Activated T-cell treated with anti-CD3 and anti-CD28 coated beads, Interleukin-2, amount 50 U/mL, for 1 hour (primary cell): Measurements from ENCODE around the gene STAB2.
"Not testable (repeated sequence)": the region's sequence is repeated elsewhere in the genome, so short reads cannot be mapped to it uniquely, and the experiment has no call there.

Source experiments
- DNase-seq: peaks from one replicate; pipeline ENCODE4 v3.0.0-alpha.2; 2020

Gene STAB2

DNA sequence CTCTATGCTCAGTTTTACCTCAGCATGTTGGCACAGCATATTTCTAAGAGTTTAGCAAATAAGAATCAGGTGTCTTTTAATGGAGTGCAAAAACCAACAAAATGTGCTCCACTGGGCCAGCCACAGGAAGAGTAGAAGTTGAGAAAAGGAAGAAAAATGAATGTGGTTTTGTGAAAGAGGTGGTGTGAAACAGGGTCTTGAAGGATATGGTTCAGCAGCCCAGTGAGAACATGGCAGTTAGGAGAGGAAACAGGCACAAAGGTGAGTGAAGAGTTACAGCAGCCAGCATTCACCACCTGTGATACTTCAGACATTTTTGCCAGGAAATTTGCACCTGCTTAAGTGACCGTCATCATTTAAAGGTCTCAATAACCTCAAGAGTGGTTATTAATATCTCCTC, 2.4 kb downstream of the STAB2 start:
- DNase-seq: no peak

DNA sequence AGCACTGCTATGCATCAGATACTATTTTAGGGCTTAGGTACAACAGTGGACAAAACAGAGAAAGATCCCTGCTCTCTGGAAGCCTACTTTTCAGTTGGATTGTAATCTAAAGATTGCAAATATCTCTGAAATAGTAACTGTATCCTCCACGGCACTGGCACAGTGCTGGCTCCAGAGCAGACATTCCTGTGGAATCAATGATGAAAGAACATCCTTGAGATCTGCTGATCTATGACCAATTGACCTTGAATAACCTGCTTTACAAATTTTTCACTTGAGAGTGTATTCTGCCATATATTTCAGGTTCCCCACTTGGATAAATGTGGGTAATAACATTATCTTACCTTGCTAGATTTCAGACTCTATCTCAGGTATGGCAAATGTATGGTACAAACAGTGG, 3.2 kb downstream of the STAB2 start:
- no peak for DNase-seq

DNA sequence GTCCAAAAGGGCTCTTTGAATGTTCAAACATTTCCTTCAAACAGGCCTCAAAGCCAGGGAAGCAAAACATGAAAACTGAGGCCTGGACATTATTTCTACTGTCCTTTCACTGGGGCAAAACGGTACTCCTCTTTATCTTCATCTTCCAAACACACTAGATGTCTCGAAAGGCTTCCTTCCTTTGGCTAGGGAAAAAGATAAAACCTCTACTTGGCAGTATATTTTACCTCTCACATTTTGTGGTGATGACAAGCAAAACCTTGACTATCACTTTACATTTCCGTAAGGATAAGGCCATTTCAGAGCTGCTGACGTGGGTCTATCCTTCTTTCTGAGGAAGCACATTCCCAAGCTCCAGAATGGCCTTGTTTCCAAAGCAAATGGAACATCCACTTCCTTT, 9.9 kb downstream of the STAB2 start:
- DNase-seq: no peak

DNA sequence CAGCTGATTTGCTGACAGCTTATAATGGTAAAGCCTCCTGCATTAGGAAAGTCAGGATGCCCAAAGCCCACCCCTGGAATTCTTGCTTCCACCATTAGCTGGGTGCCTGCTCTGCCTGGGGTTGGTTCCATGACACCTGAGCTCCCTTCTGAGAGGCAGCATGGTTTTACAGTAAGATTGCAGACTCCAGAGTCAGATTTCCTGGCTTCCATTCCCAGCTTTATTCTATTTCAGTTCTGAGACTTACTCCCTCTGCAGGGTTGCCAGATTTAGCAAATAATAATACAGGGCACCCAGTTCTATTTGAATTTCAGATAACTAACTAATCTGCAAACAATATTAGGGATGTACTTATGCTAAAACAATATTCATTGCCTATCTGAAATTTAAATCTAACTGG, 12.2 kb downstream of the STAB2 start:
- no peak for DNase-seq

DNA sequence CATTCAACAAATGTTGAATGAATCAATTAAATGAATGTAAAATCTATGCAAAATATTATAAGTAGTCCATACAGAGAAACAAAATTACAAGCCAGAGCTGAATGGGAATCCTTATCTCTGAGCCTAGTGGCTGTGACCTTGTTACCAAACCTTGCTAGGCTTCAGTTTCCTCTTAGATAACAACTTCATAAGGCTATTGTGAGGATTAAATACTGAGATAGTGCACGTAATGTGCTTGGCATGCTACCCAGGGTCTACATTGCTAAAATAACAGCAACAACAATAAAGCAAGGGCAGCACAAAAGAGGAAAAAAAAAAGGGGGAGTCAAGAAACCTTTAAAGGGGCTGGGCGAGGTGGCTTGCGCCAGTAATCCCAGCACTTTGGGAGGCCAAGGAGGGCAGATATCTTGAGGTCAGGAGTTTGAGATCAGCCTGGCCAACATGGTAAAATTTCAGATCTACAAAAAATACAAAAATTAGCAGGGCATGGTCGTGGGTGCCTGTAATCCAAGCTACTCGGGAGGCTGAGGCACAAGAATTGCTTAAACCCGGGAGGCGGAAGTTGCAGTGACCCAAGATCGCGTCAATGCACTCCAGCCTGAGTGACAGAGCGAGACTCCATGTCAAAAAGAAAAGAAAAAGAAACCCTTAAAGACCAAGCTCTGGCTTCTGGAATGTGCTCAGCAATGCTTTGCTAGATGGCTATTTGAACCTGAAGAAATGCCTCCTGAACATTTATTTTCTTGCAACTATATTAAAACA, 14.1 kb downstream of the STAB2 start:
- no peak for DNase-seq

DNA sequence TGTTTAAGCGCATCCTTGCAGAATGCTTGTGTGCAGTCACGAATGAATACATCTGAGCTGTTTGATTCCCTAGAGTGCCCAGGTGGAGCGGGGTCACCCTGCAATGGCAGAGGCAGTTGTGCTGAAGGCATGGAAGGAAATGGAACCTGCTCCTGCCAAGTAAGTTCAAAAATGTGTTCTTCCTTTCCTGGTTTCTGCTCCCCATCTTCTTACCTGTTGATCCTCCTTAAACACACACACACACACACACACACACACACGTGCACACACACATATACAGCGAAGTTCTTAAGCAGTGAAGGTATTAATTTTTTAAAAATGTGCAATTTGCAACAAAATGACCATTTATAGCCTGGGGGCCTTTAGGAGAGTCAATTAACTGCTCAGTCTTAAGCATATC, 33.3 kb downstream of the STAB2 start:
- no peak for DNase-seq

DNA sequence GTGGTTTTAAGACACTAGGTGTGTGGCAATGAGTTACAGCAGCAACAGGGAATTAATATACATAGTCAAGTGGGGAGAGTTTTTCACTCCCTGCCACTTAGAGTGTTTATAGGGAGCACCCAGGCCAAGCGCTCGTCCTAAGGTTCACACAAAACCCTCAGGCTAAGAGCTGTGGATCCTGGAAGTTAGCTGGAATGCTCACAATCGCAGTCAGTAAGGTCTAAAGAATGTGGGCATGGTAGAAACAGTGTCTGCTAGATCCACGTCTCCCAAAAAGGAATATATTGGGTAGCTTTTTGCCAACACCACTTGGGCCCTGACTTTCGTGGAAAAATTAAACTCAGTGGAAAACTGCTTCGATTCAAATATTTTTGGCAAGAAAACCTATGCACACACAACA, 36.6 kb downstream of the STAB2 start:
- DNase-seq: no peak

DNA sequence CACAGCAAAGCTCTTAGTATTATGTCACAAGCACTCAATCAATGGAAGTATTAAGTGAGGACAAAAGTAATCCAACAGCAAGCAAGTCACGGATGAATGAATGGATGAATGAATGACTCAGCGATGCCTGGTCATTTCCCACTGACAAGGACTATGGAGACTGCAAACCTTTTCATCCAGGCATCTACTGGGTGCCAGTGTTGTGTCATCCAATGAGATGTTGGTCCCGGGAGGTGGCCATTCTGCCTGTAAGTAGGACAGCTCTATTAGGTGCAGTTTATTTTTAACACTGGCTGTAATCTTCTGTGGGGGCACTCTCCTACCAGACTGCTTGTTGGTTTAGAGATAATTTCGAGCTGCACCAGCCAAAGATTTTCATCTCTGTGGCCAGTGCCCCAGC, 39.4 kb downstream of the STAB2 start:
- DNase-seq: no peak

DNA sequence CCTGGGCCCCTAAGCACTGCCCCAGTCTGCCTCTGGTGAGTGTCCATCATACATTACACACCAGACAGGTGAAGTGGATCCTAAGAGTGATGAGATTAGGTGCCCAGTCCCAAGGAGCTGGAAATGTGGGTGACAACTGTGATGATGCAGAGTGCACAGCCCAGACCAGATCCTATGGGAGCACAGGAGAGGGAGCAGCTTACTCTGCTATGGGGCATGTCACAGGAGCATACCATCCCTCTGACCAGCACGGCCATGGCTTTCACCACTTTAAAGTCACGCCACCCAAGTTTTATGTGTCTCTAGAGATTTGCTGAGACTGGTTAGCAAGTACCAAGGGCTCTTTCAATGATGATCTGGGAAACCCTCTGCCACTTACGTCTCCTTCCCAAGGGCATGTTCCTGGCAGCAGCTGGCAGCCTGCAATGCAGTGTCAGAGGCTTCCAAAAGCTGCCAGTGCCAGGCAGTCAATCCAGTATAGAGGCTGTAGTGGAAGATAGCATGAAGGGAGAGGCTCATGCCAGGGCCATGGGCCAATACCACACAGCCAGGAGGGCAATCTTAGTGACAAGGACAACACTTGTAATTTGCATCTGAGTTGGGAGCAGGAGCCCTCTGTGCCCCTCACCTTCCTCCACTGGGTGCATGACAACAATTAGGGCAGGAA, 40.2 kb downstream of the STAB2 start:
- DNase-seq: no peak

DNA sequence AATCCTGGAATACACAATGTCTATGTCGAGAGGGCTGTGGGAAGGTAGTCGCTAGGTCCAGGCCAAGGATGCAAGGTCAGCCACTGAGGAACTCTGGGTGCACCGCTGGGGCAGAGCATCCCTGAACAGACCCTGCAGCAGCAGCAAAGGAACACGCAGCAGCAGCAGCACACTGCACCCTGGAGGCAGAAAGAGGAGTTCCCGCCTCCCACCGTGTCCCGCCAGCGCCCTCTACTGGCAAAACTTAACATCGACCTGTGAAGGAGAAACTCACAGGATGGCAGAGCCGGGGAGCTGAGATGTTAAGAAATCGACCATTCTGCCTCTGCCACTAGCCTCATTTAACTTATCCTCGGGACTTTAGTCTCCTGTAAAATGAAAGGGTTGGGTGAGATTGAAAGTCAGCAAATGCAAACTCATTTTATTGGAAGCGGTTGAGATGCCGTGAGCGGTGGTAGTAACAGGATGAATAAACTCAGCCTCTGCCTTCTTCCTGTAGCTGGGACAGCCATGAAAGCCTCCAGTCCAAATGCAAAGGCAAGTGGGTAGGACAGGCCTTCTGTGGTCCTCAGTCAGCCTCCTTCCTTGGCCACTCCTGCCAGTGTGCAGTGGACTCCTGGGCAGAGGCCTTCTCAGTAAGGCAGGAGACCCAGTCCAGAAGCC, 45.6 kb downstream of the STAB2 start:
- DNase-seq: peak; percentile 18

DNA sequence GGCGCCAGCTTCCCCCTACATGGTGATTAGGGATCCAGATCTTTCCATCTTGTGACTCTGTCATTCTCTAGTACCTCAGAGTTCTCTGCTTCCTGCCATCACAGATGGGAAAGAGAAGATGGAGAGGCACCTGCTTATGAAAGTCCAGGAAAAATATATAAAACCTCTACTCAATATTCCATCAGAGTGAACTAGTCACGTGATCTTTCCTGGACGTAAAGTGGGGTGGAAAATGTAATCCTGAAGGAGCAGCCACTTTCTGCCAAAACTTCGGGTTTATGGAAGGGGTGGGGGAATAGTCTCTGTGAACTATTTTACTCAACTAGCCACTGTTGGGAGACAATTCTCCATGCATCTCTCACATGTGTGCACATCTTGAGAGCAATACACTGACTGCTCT, 47.7 kb downstream of the STAB2 start:
- no peak for DNase-seq

DNA sequence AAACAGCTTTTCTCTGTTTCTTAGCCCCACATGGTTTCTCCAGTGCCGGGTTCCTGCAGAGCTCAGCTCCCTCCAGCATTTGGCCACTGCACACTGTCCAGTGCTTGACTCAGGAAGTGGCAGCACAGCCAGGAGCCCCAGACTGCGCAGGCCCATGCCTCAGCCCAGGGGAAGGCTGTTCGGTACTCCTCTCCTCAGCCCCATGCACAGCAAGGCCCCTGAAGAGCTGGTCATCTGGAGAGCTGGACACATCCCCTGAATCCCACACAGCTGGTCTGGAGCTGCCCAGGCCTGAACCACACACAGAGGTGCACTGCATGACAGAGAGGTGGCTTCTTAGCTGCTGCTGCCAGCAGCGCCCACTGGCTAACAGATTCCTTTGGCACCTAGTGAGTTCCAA, 48.3 kb downstream of the STAB2 start:
- DNase-seq: no peak

DNA sequence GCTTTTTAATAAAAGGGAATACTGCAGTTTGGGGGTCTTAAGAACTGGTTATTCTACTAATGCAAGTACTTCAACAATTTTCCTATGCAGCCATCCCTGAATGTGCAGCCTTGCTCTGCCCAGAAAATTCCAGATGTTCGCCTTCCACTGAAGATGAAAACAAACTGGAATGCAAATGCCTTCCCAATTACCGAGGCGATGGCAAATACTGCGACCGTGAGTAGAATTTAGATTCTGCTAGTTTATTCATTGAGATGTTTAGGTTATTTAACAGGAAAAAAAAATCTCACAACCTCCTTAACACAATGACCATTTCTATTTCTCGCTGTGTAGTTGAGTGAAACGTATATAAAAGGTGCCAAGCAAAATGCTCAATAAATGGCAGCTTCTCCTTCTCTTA, 49.9 kb downstream of the STAB2 start:
- no peak for DNase-seq

DNA sequence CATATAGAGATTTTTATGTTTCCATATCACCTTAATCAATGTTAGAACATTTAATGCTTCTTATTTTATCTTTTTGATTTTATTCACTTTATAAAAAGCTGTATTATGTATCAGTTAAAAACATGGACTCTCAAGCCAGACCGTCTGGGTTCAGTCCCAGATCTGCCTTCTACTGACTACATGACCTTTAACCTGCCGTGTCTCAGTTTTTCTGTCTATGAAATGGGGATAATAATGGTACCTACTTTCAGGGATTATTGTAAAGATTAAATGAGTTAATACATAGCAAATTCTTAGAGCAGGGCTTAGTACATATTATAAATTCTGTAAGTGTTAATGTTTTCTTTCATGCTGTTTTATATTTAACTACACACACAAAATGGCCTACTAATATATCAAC, 50.4 kb downstream of the STAB2 start:
- DNase-seq: no peak

DNA sequence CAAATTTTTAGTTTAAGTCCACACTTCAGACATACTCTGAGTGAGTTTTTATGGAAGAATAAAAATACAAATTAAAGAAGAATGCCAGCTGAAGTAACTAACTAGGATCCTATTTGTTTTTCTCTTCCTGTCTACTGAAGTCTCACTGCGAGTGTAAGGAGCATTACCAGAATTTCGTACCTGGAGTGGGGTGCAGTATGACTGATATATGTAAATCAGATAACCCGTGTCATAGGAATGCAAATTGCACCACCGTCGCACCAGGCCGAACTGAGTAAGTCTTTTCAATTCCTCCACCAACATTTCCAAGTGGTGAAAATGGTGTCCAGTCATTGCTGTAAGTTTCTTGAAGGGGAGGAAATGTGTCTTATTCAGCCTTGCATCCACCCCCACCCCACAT, 52.9 kb downstream of the STAB2 start:
- no peak for DNase-seq

DNA sequence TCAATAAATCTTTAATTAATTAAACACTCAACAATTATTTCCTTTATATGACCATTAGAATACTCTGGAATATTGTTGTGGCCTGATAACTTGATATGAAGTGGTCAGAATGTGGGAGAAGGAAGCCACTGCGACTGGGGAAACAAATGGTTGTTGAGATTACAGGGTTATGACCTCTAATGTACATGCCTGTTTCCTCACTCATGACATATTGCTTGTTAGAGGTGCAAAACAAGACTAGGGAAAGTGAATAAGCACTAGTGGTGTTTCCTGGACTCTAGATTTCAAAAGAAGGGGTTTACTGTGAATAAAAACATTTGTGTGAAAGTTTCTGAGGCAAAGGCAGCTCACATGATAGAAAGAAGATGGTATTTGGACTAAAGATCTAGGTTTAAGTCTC, 53.3 kb downstream of the STAB2 start:
- no peak for DNase-seq

DNA sequence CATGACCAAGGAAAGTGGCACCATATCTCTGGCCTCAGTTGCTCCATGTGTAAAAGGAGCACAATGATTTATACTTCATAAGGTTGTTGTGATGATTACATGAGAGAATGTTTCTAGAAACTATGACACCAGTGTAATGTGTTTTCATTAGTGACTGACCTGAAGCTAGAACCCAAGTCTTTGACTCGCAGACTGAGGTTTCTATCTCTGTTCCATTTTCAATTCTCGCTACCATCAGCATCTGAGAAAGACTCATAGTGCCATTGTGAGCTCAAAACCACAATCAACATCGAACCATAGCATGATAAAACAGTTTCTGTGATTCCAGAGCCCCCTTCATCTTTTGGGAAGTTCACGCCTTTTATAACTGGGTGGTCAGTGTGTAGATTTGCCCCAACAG, 53.8 kb downstream of the STAB2 start:
- no peak for DNase-seq

DNA sequence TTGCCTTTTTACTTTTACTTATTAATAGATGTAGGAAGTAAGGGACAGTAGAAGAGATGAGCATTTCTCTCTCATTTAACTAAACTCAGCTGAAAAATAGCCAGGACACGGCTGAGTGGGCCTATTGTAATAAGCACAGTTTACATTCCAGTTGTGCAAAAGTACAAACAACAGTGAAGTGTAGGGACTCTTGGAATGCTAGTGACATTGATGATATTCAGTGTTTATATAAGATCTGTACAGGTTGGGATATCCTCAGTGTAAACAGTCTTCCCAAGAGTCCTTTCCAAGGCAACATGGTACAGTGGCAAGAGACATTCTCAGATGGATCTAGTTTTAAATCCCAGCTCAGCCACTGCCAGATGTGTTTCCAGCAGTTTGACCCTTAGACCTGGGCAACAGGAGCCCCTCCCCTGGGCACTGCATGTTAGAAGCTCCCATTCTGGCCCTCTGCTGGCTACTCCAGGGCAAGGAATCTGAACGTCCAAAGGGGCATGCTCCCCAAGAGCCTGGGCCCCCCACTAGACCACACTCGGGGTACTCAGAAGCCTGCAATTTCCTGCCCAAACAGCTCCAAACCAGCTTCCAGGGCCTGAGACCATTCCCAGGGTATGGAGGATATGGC, 55.3 kb downstream of the STAB2 start:
- DNase-seq: no peak

DNA sequence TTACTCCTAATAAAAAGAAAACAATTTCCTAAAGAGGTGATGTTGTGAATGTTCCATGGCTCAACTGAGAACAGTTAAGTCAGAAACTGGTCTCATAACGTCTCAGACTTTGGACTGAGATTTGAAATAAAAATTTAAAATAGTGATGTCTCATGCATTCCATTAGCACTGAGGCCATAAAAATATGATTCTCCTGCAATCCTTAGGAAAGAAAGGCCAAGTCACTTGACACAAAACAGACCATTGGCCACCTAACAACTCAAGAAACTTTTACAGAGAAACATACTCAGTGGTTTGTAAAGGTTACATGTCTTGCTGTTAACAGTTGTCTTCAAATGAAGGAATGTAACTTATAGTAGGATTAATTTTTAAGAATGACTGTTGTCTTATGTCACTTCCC, 58.1 kb downstream of the STAB2 start:
- DNase-seq: no peak

DNA sequence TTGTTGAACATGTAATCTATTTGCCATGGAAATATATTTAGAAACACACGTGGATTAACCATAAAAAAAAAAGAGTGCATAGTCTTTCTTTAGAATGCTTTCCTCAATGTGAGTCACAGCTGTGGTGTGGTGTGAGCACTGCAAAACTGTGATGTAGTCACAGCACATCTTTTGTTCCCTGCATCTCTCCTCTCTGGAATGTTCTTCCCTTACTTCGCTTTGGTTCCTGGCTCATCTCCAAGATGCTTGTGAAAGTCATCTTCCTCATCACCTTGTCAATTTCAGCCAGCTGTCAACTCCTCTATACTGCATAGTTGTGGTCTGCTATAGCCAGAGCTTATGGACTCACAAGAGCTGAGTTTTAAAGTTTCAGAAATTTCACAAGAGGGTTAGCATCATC, 60.2 kb downstream of the STAB2 start:
- no peak for DNase-seq

DNA sequence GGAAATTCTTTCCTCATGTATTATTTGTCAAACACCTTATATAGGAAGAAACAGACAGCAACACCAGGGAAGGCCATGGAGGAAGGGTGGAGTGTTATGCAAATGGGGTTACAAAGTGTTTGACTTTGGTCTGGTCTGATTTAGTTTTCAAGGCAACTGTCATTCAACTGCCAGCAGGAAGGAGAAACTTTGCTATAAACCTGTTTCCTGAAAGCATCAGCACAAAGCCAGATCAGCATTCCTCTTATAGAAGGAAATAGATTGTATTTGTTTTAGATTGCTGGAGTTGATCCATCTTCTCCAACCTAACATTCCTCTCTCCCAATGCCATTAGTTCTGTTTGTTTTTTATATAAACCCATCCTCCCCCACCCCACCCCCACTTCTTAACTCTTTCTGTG, 65.7 kb downstream of the STAB2 start:
- no peak for DNase-seq

DNA sequence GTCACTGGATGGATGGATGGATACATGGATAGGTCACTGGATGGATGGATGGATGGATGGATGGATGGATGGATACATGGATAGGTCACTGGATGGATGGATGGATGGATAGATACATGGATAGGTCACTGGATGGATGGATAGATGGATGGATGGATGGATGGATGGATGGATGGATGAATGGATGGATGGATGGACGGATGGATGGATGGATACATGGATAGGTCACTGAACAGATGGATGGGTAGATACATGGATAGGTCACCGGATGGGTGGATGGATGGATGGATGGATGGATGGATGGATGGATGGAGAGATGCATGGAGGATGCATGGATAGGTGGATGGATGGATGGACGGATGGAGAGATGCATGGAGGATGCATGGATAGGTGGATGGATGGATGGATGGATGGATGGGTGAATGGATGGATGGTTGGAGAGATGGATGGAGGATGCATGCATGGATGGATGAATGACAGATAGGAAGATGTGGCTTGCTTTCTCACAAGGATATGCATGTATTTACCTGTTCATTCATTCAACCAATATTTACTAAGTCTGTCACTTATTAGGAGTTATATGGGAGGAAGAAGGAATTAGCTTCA, 66.6 kb downstream of the STAB2 start:
- not testable (repeated sequence) for DNase-seq

DNA sequence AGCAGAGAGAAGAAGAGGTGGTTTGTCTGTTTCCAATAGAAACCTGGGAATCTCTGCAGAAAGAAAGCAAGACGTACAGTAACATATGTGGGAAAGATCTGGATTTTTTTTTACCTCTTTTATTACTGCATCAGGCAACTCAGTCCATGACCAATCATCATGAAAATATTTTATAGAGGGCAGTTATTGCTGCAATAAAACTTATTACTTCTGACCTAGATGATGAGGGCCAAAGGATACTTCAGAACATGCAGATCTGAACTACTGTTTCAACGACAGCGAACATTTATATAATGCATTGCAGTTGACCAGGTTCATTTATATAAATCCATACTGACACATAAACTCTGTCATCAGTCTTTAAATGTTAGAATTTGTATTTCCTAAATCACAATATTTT, 67.7 kb downstream of the STAB2 start:
- no peak for DNase-seq

DNA sequence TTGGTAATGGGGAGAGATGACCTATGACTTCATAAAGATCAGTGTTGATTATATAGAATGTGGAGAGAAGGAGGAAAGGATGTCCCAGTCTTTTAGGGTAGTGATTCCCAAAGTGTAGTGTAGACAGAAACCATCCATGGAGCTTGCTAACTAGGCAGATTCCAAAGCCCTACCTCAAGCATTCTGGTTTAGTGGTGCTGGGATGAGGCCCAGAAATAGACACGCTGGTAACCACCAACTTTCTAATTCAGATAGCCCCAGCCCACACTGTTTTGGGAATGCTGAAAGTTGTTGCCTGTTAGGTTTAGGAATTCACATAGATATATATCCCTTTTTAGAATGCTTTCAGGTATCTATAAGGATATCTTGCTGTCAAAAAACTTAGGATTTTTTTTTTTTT, 69.2 kb downstream of the STAB2 start:
- DNase-seq: no peak
